BLaER1 (cell line): Measurements from ENCODE around the gene TMEM232.

Source experiments
- H3K27ac ChIP-seq: shearing (Covaris generic); formaldehyde crosslinking; 2 replicates; pipeline ENCODE4 v1.8.1; 2022
- H3K27me3 ChIP-seq: shearing (Covaris generic); formaldehyde crosslinking; 2 replicates; pipeline ENCODE4 v1.8.1; 2022
- H3K36me3 ChIP-seq: shearing (Covaris generic); formaldehyde crosslinking; 2 replicates; pipeline ENCODE4 v1.8.1; 2022
- H3K4me1 ChIP-seq: shearing (Covaris generic); formaldehyde crosslinking; 2 replicates; pipeline ENCODE4 v1.8.1; 2022
- H3K4me2 ChIP-seq: shearing (Covaris generic); formaldehyde crosslinking; 2 replicates; pipeline ENCODE4 v1.8.1; 2022
- H3K4me3 ChIP-seq: shearing (Covaris generic); formaldehyde crosslinking; 2 replicates; pipeline ENCODE4 v1.8.1; 2022
- H3K9ac ChIP-seq: shearing (Covaris generic); formaldehyde crosslinking; 2 replicates; pipeline ENCODE4 v1.8.1; 2022
- H3K9me3 ChIP-seq: shearing (Covaris generic); formaldehyde crosslinking; 2 replicates; pipeline ENCODE4 v1.8.1; 2022
- H4K20me1 ChIP-seq: shearing (Covaris generic); formaldehyde crosslinking; 2 replicates; pipeline ENCODE4 v1.8.1; 2022
- Cebpa-rat ChIP-seq: shearing (Covaris generic); IDR thresholded peaks from 2 replicates; pipeline ENCODE4 v1.8.1; 2022

The TMEM232 gene

DNA sequence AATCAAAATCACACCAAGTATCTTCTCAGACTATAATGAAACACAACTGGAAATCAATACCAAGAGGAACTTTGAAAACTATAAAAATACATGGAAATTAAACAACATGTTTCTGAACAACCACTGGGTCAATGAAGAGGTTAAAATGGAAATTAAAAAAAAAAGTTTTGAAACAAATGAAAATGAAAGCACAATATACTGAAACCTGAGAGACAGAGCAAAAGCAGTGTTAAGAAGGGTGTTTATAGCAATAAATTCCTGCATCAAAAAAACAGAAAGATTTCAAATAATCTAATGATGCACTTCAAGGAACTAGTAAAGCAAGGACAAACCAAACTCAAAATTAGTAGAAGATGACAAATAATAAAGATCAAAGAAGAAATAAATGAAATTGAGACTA, 92.0 kb downstream of the TMEM232 start:
- Histone ChIP-seq H3K4me3 (no peak overlapping the region), H4K20me1 (no peaks in the 10 kb centered on the region), H3K4me2 (no peak overlapping the region), H3K27ac (no peak overlapping the region), H3K9ac (no peak overlapping the region), H3K36me3 (no peaks in the 10 kb centered on the region), H3K4me1 (no peaks in the 10 kb centered on the region), H3K27me3 (no peaks in the 10 kb centered on the region), H3K9me3 (no peaks in the 10 kb centered on the region)
- TF ChIP-seq Cebpa-rat: no peak

DNA sequence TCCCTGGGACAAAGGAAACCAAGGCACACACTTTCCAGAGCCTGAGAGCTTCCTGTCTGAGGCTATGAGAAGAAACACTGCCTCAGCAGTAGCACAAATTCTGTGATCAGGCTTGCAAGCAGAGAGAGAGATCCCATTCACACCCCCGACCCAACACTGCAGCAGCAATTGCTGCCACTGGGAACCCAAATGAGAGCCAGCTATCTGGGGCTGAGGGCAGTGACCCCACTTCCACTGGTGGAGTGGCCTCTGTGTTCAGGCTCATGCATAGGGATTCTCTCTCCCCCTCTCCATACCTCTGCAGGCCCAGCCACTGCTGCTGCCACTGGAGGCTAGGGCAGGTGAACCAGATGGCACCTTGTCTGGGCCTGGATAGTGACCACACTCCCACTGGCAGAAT, 95.2 kb downstream of the TMEM232 start:
- no peaks in the 10 kb centered on the region for H3K36me3 ChIP-seq
- H3K4me3 ChIP-seq: no peak overlapping the region
- H3K27ac ChIP-seq: no peak overlapping the region
- H4K20me1 ChIP-seq: no peaks in the 10 kb centered on the region
- H3K4me2 ChIP-seq: no peak overlapping the region
- no peaks in the 10 kb centered on the region for H3K9me3 ChIP-seq
- no peak overlapping the region for H3K9ac ChIP-seq
- no peaks in the 10 kb centered on the region for H3K27me3 ChIP-seq
- H3K4me1 ChIP-seq: no peaks in the 10 kb centered on the region
- no peak for TF ChIP-seq Cebpa-rat

DNA sequence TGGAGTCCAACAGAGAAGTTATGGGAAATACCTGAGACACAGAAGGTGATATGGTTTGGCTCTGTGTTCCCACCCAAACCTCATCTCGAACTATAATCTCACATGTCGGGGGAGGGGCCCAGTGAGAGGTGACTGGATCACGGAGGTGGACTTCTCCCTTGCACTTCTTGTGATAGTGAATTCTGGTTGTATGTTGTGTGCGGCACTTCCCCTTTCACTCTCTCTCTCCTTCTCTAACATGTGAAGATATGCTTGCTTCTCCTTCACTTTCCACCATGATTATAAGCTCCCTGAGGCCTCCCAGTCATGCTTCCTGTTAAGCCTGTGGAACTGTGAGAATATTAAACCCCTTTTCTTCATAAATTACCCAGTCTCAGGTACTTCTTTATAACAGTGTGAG, 96.1 kb downstream of the TMEM232 start:
- no peaks in the 10 kb centered on the region for H4K20me1 ChIP-seq
- H3K4me2 ChIP-seq: no peak overlapping the region
- H3K27ac ChIP-seq: no peak overlapping the region
- no peak for TF ChIP-seq Cebpa-rat
- no peak overlapping the region for H3K9ac ChIP-seq
- H3K27me3 ChIP-seq: no peaks in the 10 kb centered on the region
- no peaks in the 10 kb centered on the region for H3K4me1 ChIP-seq
- no peaks in the 10 kb centered on the region for H3K9me3 ChIP-seq
- no peak overlapping the region for H3K4me3 ChIP-seq
- H3K36me3 ChIP-seq: no peaks in the 10 kb centered on the region

DNA sequence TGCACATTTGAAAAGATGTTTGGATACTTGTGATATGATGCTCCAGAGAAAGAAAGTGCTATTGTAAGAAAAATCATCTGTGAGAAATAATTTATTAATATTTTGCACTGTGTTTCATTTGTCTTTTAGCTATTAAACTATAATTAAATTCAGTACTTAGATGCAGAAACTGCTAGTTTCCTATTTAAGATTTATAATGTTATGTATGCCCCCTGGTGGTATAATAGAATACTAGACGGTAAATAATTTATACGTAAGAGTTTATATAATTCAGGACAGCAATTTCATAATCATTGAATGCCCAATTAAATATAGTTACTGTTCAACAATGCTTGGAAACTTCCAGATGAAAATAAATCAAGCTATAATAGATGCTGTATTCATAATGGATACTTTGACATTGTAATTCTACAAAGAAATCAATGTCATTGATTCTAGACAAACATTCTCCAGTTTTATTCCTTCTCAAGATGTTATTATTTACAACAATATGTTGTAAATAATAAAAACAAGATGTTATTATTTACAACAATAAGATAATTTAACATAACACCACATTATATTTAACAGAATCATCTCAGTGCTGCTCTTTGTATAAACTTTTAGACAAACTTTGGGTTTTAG, 101.0 kb downstream of the TMEM232 start:
- Histone ChIP-seq H3K4me1 (no peaks in the 10 kb centered on the region), H3K27ac (no peak overlapping the region), H3K4me2 (no peak overlapping the region), H4K20me1 (no peaks in the 10 kb centered on the region), H3K27me3 (no peaks in the 10 kb centered on the region), H3K36me3 (no peaks in the 10 kb centered on the region), H3K9me3 (no peaks in the 10 kb centered on the region), H3K9ac (no peak overlapping the region), H3K4me3 (no peak overlapping the region)
- no peak for TF ChIP-seq Cebpa-rat

- Histone ChIP-seq H3K27ac (no peak overlapping the region), H3K9ac (no peak overlapping the region), H4K20me1 (no peaks in the 10 kb centered on the region), H3K9me3 (no peaks in the 10 kb centered on the region), H3K4me2 (no peak overlapping the region), H3K36me3 (no peaks in the 10 kb centered on the region), H3K4me3 (no peak overlapping the region), H3K4me1 (no peaks in the 10 kb centered on the region), H3K27me3 (no peaks in the 10 kb centered on the region)
- TF ChIP-seq Cebpa-rat: no peak
Measured at GRCh38 chr5:110623874-110624273, 102.6 kb downstream of the TMEM232 start.

DNA sequence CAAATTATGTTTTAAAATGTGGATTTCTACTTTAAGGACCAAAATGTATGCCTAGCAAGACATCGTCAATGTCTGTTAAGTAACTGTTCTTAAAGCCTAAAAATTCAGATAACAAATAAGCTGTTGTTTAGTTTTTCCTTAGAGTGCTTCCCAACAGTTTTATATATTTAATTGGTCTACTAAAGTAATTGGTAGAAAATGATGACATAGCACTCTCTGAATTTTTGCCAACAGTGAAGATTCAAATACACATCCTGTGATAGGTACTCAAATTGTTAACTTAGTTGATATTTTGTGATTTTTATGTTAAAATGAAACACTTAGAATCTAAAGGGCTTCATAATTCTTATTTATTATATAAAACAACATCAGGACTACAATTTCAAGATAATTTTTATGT, 107.5 kb downstream of the TMEM232 start:
- no peak overlapping the region for H3K4me3 ChIP-seq
- no peaks in the 10 kb centered on the region for H3K4me1 ChIP-seq
- H3K36me3 ChIP-seq: no peaks in the 10 kb centered on the region
- H3K9me3 ChIP-seq: peaks cover 4% of the 10 kb centered on the region; the same call in 1 of the 2 replicates
- H3K4me2 ChIP-seq: no peak overlapping the region
- no peaks in the 10 kb centered on the region for H3K27me3 ChIP-seq
- TF ChIP-seq Cebpa-rat: no peak
- H3K27ac ChIP-seq: no peak overlapping the region
- no peak overlapping the region for H3K9ac ChIP-seq
- H4K20me1 ChIP-seq: no peaks in the 10 kb centered on the region

DNA sequence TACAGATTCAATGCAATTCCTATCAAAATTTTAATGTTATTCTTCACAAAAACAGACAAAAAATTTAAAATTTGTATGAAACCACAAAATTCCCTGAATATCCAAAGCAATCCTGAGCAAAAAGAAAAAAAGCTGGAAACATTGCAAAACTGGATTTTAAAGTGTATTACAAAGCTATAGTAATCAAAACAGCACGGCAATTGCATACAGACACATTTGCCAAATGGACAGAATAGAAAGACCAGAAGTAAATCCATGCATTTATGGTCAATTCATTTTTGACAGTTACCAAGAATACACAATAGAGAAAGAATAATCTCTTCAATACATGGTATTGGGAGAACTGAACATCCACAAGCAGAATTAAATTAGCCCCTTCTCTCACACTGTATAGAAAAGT, 110.5 kb downstream of the TMEM232 start:
- no peak for TF ChIP-seq Cebpa-rat
- peaks cover 4% of the 10 kb centered on the region; the same call in 1 of the 2 replicates for H3K9me3 ChIP-seq

GRCh38 chr5:110612794-110613247, 113.7 kb downstream of the TMEM232 start:
- Histone ChIP-seq H3K9me3 (peaks cover 4% of the 10 kb centered on the region; the same call in 1 of the 2 replicates), H3K9ac (no peak overlapping the region)

More for the DNA sequence above, 110.5 kb downstream of the TMEM232 start:
- H3K9ac ChIP-seq: no peak overlapping the region
- H3K4me2 ChIP-seq: no peak overlapping the region
- H3K27ac ChIP-seq: no peak overlapping the region
- no peaks in the 10 kb centered on the region for H3K4me1 ChIP-seq
- no peak overlapping the region for H3K4me3 ChIP-seq
- no peaks in the 10 kb centered on the region for H3K36me3 ChIP-seq
- H3K27me3 ChIP-seq: no peaks in the 10 kb centered on the region
- H4K20me1 ChIP-seq: no peaks in the 10 kb centered on the region

DNA sequence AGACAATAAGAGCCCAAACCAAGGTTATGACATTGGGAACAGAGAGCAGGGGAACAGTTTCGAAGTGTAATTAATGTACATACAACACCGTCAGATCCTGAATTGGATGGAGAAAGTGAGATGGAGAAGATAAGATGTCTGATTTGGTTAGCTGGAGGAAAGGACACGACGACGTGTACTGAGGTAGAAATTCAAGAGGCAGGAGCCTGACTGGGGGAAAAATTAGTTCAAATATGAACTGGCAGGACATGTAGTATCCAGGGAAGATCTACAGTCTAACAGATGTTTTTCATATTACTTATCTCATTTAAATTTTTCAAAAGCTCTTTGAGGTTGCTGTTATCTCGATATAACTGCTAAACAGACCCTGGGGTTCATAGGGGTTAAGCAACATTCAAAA, 114.7 kb downstream of the TMEM232 start:
- no peak for TF ChIP-seq Cebpa-rat
- no peaks in the 10 kb centered on the region for H4K20me1 ChIP-seq
- no peaks in the 10 kb centered on the region for H3K36me3 ChIP-seq
- H3K4me1 ChIP-seq: no peaks in the 10 kb centered on the region
- H3K27me3 ChIP-seq: no peaks in the 10 kb centered on the region
- H3K9ac ChIP-seq: no peak overlapping the region
- peaks cover 4% of the 10 kb centered on the region; the same call in 1 of the 2 replicates for H3K9me3 ChIP-seq
- H3K4me2 ChIP-seq: no peak overlapping the region
- no peak overlapping the region for H3K27ac ChIP-seq
- H3K4me3 ChIP-seq: no peak overlapping the region

More at GRCh38 chr5:110612794-110613247, 113.7 kb downstream of the TMEM232 start:
- H3K4me1 ChIP-seq: no peaks in the 10 kb centered on the region
- H3K36me3 ChIP-seq: no peaks in the 10 kb centered on the region
- H3K4me3 ChIP-seq: no peak overlapping the region
- H3K27ac ChIP-seq: no peak overlapping the region
- no peak for TF ChIP-seq Cebpa-rat
- H3K27me3 ChIP-seq: no peaks in the 10 kb centered on the region
- H4K20me1 ChIP-seq: no peaks in the 10 kb centered on the region
- H3K4me2 ChIP-seq: no peak overlapping the region

- TF ChIP-seq Cebpa-rat: no peak
- Histone ChIP-seq H4K20me1 (no peaks in the 10 kb centered on the region), H3K4me1 (no peaks in the 10 kb centered on the region), H3K27me3 (no peaks in the 10 kb centered on the region), H3K9ac (no peak overlapping the region), H3K27ac (no peak overlapping the region), H3K4me3 (no peak overlapping the region), H3K4me2 (no peak overlapping the region), H3K9me3 (no peaks in the 10 kb centered on the region), H3K36me3 (no peaks in the 10 kb centered on the region)
Measured at GRCh38 chr5:110594866-110595265, 131.6 kb downstream of the TMEM232 start.

- no peaks in the 10 kb centered on the region for H3K4me1 ChIP-seq
- no peak overlapping the region for H3K27ac ChIP-seq
- no peak overlapping the region for H3K9ac ChIP-seq
- H3K27me3 ChIP-seq: no peaks in the 10 kb centered on the region
- no peak overlapping the region for H3K4me3 ChIP-seq
- no peak for TF ChIP-seq Cebpa-rat
- no peaks in the 10 kb centered on the region for H3K9me3 ChIP-seq
- no peaks in the 10 kb centered on the region for H3K36me3 ChIP-seq
- no peak overlapping the region for H3K4me2 ChIP-seq
- no peaks in the 10 kb centered on the region for H4K20me1 ChIP-seq
Measured at GRCh38 chr5:110590187-110590586, 136.3 kb downstream of the TMEM232 start.
